Measurements from ENCODE around the gene MEIOC. TPM values are rescaled to one million over a fixed set of nuclear protein-coding genes. Genes with fewer than 3 reads are reported as not detected.
A peak's percentile ranks its signal among the peaks of the same experiment; 100 is the strongest.

Gene MEIOC
- total RNA-seq, 1 experiment from 2014 or later: not detected

- no peaks in the 10 kb centered on the region for H3F3A ChIP-seq (ENCODE audit: low read length, unreplicated experiment)
- H2AFZ ChIP-seq (ENCODE audit: low read length): peak overlapping the region; percentile 31; the same call in 1 of the 2 replicates
- no peaks in the 10 kb centered on the region for H3K4me1 ChIP-seq (ENCODE audit: insufficient read depth, low read length)
- no peak overlapping the region for H3K27ac ChIP-seq (ENCODE audit: low read length)
- ATAC-seq (no peak), DNase-seq (peak; percentile 9)
- no peaks in the 10 kb centered on the region for H4K20me1 ChIP-seq (ENCODE audit: low read length)
- intact Hi-C loops (cut with micrococcal nuclease): loop anchor here (5.0 kb wide), 1 partner anchor 235 kb away; no protein-coding TSS in a partner anchor
- H3K27me3 ChIP-seq (ENCODE audit: low read length): no peaks in the 10 kb centered on the region
- no peak overlapping the region for H3K4me2 ChIP-seq (ENCODE audit: low read length)
- H3K4me3 ChIP-seq (ENCODE audit: low read length): no peak overlapping the region
- ChIA-PET POLR2A (ENCODE audit: unreplicated experiment) (interaction anchor here (0.5 to 0.7 kb wide), 2 partner anchors 67 to 1366 kb away, joined by 4 to 10 read pairs; no protein-coding TSS in a partner anchor), CTCF (interaction anchor here (0.5 kb wide), 1 partner anchor 114 kb away, joined by 3 read pairs; no protein-coding TSS in a partner anchor)
- TF ChIP-seq EZH2 (IDR thresholded peaks at IDR 0.05; ENCODE audit: low read length, unreplicated experiment) (no peak), EZH2phosphoT487 (IDR thresholded peaks at IDR 0.05; ENCODE audit: borderline replicate concordance, low read length) (no peak), CTCF (conservative IDR thresholded peaks at IDR 0.05; ENCODE audit: low read depth, low read length) (no peak)
- H3K9ac ChIP-seq (ENCODE audit: low read length): no peak overlapping the region
- no TSS peak for BruUV-seq (replicated peaks)
- H3K36me3 ChIP-seq (ENCODE audit: low read depth, low read length): no peaks in the 10 kb centered on the region
- H3K79me2 ChIP-seq (ENCODE audit: low read length): no peaks in the 10 kb centered on the region
- no peaks in the 10 kb centered on the region for H3K9me2 ChIP-seq (replicated peaks; ENCODE audit: low read length)
- H3K9me3 ChIP-seq (ENCODE audit: low read length): no peaks in the 10 kb centered on the region
These were observed 19.2 kb upstream of the MEIOC start for GRCh38 chr17:44637066-44637465.

- Histone ChIP-seq H2AFZ (ENCODE audit: low read length) (no peak overlapping the region), H3K79me2 (ENCODE audit: low read length) (no peaks in the 10 kb centered on the region), H3K27ac (ENCODE audit: low read length) (no peak overlapping the region), H3K4me2 (ENCODE audit: low read length) (no peak overlapping the region), H3K9me2 (replicated peaks; ENCODE audit: low read length) (no peaks in the 10 kb centered on the region), H3F3A (ENCODE audit: low read length, unreplicated experiment) (no peaks in the 10 kb centered on the region), H3K9ac (ENCODE audit: low read length) (no peak overlapping the region), H4K20me1 (ENCODE audit: low read length) (no peaks in the 10 kb centered on the region), H3K36me3 (ENCODE audit: low read depth, low read length) (no peaks in the 10 kb centered on the region), H3K4me3 (ENCODE audit: low read length) (no peak overlapping the region), H3K4me1 (ENCODE audit: insufficient read depth, low read length) (no peaks in the 10 kb centered on the region), H3K27me3 (ENCODE audit: low read length) (no peaks in the 10 kb centered on the region), H3K9me3 (ENCODE audit: low read length) (no peaks in the 10 kb centered on the region)
- ChIA-PET CTCF (no interaction called here), POLR2A (ENCODE audit: unreplicated experiment) (no interaction called here)
- TF ChIP-seq EZH2 (IDR thresholded peaks at IDR 0.05; ENCODE audit: low read length, unreplicated experiment) (no peak), CTCF (conservative IDR thresholded peaks at IDR 0.05; ENCODE audit: low read depth, low read length) (no peak), EZH2phosphoT487 (IDR thresholded peaks at IDR 0.05; ENCODE audit: borderline replicate concordance, low read length) (no peak)
- ATAC-seq: no peak
- intact Hi-C loops (cut with micrococcal nuclease): no loop called here
- no peak for DNase-seq
- no TSS peak for BruUV-seq (replicated peaks)
These were observed 13.4 kb upstream of the MEIOC start for GRCh38 chr17:44642834-44643233.

GRCh38 chr17:44645341-44645740, 10.9 kb upstream of the MEIOC start:
- no peak for DNase-seq
- H3K4me3 ChIP-seq (ENCODE audit: low read length): no peak overlapping the region
- CTCF ChIA-PET: no interaction called here
- H3K4me2 ChIP-seq (ENCODE audit: low read length): no peak overlapping the region
- no peak overlapping the region for H3K9ac ChIP-seq (ENCODE audit: low read length)
- TF ChIP-seq EZH2phosphoT487 (IDR thresholded peaks at IDR 0.05; ENCODE audit: borderline replicate concordance, low read length) (no peak), CTCF (conservative IDR thresholded peaks at IDR 0.05; ENCODE audit: low read depth, low read length) (no peak), EZH2 (IDR thresholded peaks at IDR 0.05; ENCODE audit: low read length, unreplicated experiment) (no peak)
- no peak for ATAC-seq
- H3K4me1 ChIP-seq (ENCODE audit: insufficient read depth, low read length): no peaks in the 10 kb centered on the region
- no peaks in the 10 kb centered on the region for H4K20me1 ChIP-seq (ENCODE audit: low read length)
- H3K36me3 ChIP-seq (ENCODE audit: low read depth, low read length): no peaks in the 10 kb centered on the region
- H2AFZ ChIP-seq (ENCODE audit: low read length): peak overlapping the region; percentile 18; the same call in 1 of the 2 replicates
- H3K79me2 ChIP-seq (ENCODE audit: low read length): no peaks in the 10 kb centered on the region
- no peaks in the 10 kb centered on the region for H3F3A ChIP-seq (ENCODE audit: low read length, unreplicated experiment)
- no peaks in the 10 kb centered on the region for H3K9me3 ChIP-seq (ENCODE audit: low read length)
- H3K27ac ChIP-seq (ENCODE audit: low read length): no peak overlapping the region
- POLR2A ChIA-PET (ENCODE audit: unreplicated experiment): no interaction called here
- intact Hi-C loops (cut with micrococcal nuclease): no loop called here
- H3K9me2 ChIP-seq (replicated peaks; ENCODE audit: low read length): no peaks in the 10 kb centered on the region
- no TSS peak for BruUV-seq (replicated peaks)
- no peaks in the 10 kb centered on the region for H3K27me3 ChIP-seq (ENCODE audit: low read length)

Measured in PC-3 (cell line).